GM23338 (cell line): ENCODE results near the gene MLLT6. TPM values are rescaled to one million over a fixed set of nuclear protein-coding genes. Genes with fewer than 3 reads are reported as not detected.

Experiments
- ATAC-seq: fragments of 200-7000 bp; cut with Tn5 transposase; 3 replicates; pipeline ENCODE4 v1.9.1; 2020
- DNase-seq: peaks from one replicate; pipeline ENCODE4 v3.0.0-alpha.2; 2015; ENCODE audit warnings: low spot score
- H2AFZ ChIP-seq: fragments of 200-600 bp; sonication (generic); 2 replicates; pipeline ENCODE4 v1.8.0; 2016; ENCODE audit warnings: antibody characterized with exemption, mild to moderate bottlenecking, moderate library complexity
- H3F3A ChIP-seq: fragments of 200-600 bp; sonication (generic); replicated peaks from 2 replicates; pipeline ENCODE4 v1.8.0; 2017; ENCODE audit warnings: antibody characterized with exemption, mixed run types, low read depth
- H3K27ac ChIP-seq: fragments of 200-600 bp; sonication (generic); 2 replicates; pipeline ENCODE4 v1.6.1; 2016; ENCODE audit warnings: low read depth
- H3K27me3 ChIP-seq: fragments of 200-600 bp; sonication (generic); 2 replicates; pipeline ENCODE4 v1.8.0; 2016; ENCODE audit warnings: mild to moderate bottlenecking, mixed run types, moderate library complexity; ENCODE audit not compliant: insufficient read depth
- H3K36me3 ChIP-seq: fragments of 200-600 bp; sonication (generic); 2 replicates; pipeline ENCODE4 v1.8.0; 2016; ENCODE audit warnings: mild to moderate bottlenecking; ENCODE audit not compliant: insufficient read depth
- H3K4me1 ChIP-seq: fragments of 200-600 bp; sonication (generic); 2 replicates; pipeline ENCODE4 v1.8.0; 2016; ENCODE audit warnings: mild to moderate bottlenecking, moderate library complexity; ENCODE audit not compliant: insufficient read depth
- H3K4me2 ChIP-seq: fragments of 200-600 bp; sonication (generic); 2 replicates; pipeline ENCODE4 v1.7.1; 2017; ENCODE audit warnings: mixed run types
- H3K4me3 ChIP-seq: fragments of 200-600 bp; sonication (generic); 2 replicates; pipeline ENCODE4 v1.6.1; 2016; ENCODE audit warnings: mixed run types
- H3K79me2 ChIP-seq: fragments of 200-600 bp; sonication (generic); replicated peaks from 2 replicates; pipeline ENCODE4 v1.8.0; 2017; ENCODE audit warnings: mild to moderate bottlenecking; ENCODE audit not compliant: insufficient read depth
- H3K9me2 ChIP-seq: fragments of 200-600 bp; sonication (generic); 2 replicates; pipeline ENCODE4 v1.8.0; 2017; ENCODE audit not compliant: insufficient read depth
- H4K20me1 ChIP-seq: fragments of 200-600 bp; sonication (generic); replicated peaks from 2 replicates; pipeline ENCODE4 v1.8.0; 2017; ENCODE audit warnings: mild to moderate bottlenecking; ENCODE audit not compliant: insufficient read depth
- H3K27ac Mint-ChIP-seq: 2 replicates; pipeline ENCODE4 v1.8.0; 2020; ENCODE audit warnings: inconsistent platforms, mild to moderate bottlenecking, moderate library complexity, mixed read lengths
- H3K27me3 Mint-ChIP-seq: 3 replicates; pipeline ENCODE4 v1.8.0; 2022; ENCODE audit warnings: low read depth, mild to moderate bottlenecking, moderate library complexity, mixed read lengths, inconsistent platforms; ENCODE audit not compliant: insufficient read depth, poor library complexity
- H3K36me3 Mint-ChIP-seq: 3 replicates; pipeline ENCODE4 v1.8.0; 2021; ENCODE audit warnings: low read depth, mild to moderate bottlenecking, inconsistent platforms, moderate library complexity, mixed read lengths
- H3K4me1 Mint-ChIP-seq: 3 replicates; pipeline ENCODE4 v1.8.0; 2020; ENCODE audit warnings: mild to moderate bottlenecking, inconsistent platforms, mixed read lengths
- H3K4me3 Mint-ChIP-seq: 3 replicates; pipeline ENCODE4 v1.8.0; 2021; ENCODE audit warnings: moderate library complexity, mild to moderate bottlenecking, inconsistent platforms, mixed read lengths
- H3K9me3 Mint-ChIP-seq: 3 replicates; pipeline ENCODE4 v1.8.0; 2020; ENCODE audit warnings: moderate library complexity, mild to moderate bottlenecking, inconsistent platforms, mixed read lengths
- CREB1 ChIP-seq: fragments of 250-450 bp; sonication (Bioruptor Pico); IDR thresholded peaks from 2 replicates; pipeline ENCODE4 v1.5.0; 2020; ENCODE audit warnings: low read depth, mild to moderate bottlenecking, moderate library complexity
- EZH2 ChIP-seq: fragments of 200-600 bp; sonication (generic); IDR thresholded peaks from one replicate; pipeline ENCODE4 v1.8.0; 2017; ENCODE audit warnings: antibody characterized with exemption, mild to moderate bottlenecking, low read depth; ENCODE audit not compliant: unreplicated experiment
- EZH2phosphoT487 ChIP-seq: fragments of 200-600 bp; sonication (generic); IDR thresholded peaks from one replicate; pipeline ENCODE4 v1.8.1; 2018; ENCODE audit warnings: antibody characterized with exemption; ENCODE audit not compliant: unreplicated experiment
- JUNB ChIP-seq: IDR thresholded peaks from one replicate; pipeline ENCODE4 v1.6.1; 2016; ENCODE audit warnings: antibody characterized with exemption; ENCODE audit not compliant: unreplicated experiment
- NANOG ChIP-seq: IDR thresholded peaks from 2 replicates; pipeline ENCODE4 v1.6.1; 2016; ENCODE audit warnings: antibody characterized with exemption, borderline replicate concordance
- POLR2AphosphoS5 ChIP-seq: IDR thresholded peaks from 2 replicates; pipeline ENCODE4 v1.6.1; 2016; ENCODE audit warnings: antibody characterized with exemption, low read depth
- STAT1 ChIP-seq: IDR thresholded peaks from one replicate; pipeline ENCODE4 v1.6.1; 2016; ENCODE audit warnings: antibody characterized with exemption; ENCODE audit not compliant: unreplicated experiment
- ZNF114 ChIP-seq: fragments of 250-450 bp; sonication (Bioruptor Pico); IDR thresholded peaks from 2 replicates; pipeline ENCODE4 v1.5.0; 2020; ENCODE audit warnings: mild to moderate bottlenecking, moderate library complexity
- ZNF331 ChIP-seq: fragments of 250-450 bp; sonication (Bioruptor Pico); IDR thresholded peaks from 2 replicates; pipeline ENCODE4 v1.5.0; 2020; ENCODE audit warnings: low read depth, mild to moderate bottlenecking, moderate library complexity
- polyA plus RNA-seq: library from polyadenylated mRNA; unstranded; fragments of >200 nt; fragmentation: Nextera tagmentation; extraction: Ambion mirVana; gene quantifications from 2 replicates; pipeline ENCODE4 v1.2.1, GENCODE V29; 2016
- total RNA-seq: library from RNA; depleted of rRNA; stranded (reverse); fragments of >200 nt; shearing (Covaris generic); gene quantifications from 2 replicates; pipeline ENCODE4 v1.2.3, GENCODE V29; 2014
- TF ChIP-seq, protein P1 (sequence below): fragments of 250-450 bp; sonication (Bioruptor Pico); IDR thresholded peaks from 2 replicates; pipeline ENCODE4 v1.5.0; 2020; ENCODE audit warnings: mild to moderate bottlenecking, moderate library complexity
- TF ChIP-seq, protein P2 (sequence below): IDR thresholded peaks from one replicate; pipeline ENCODE4 v1.6.1; 2018; ENCODE audit warnings: antibody characterized with exemption; ENCODE audit not compliant: unreplicated experiment
- TF ChIP-seq, protein P3 (sequence below), 2 experiments: fragments of 200-600 bp in 1 of 2; sonication (generic) in 1 of 2; conservative IDR thresholded peaks; 2 replicates each; pipeline versions ENCODE4 v1.5.1 to v1.6.1; 2016 to 2017; ENCODE audit warnings: antibody characterized with exemption in 2 of 2, low read depth in 2 of 2, mild to moderate bottlenecking in 2 of 2, moderate library complexity in 1 of 2
- TF ChIP-seq, protein P4 (sequence below): IDR thresholded peaks from 2 replicates; pipeline ENCODE4 v1.6.1; 2016; ENCODE audit warnings: antibody characterized with exemption

MLLT6 gene
- total and polyA plus RNA-seq, 2 experiments from 2014 or later, result 2.6 to 2.8 TPM

DNA sequence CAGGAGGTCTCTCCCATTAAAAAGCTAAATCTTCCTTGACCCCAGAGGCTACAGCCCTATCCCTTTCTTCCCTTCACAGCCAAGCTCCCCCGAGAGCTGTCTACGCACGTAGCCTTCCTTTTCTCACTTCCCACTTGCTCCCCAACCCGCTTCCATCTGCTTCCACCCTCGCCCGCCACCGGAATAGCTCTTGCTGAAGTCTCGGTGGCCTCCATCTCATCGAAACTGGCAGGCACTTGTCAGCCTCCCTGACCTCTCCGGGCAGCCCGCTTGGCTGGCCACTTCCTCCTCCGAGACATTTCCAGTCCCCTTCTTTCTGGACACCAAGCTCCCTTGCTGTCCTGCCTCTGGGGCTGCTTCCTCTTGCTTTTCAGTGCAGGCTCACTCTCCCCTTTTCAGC, 19.6 kb upstream of the MLLT6 start:
- Mint-ChIP-seq H3K4me1 (peaks cover 4% of the 10 kb centered on the region), H3K4me3 (no peak overlapping the region; the same call in 2 of the 3 replicates), H3K27ac (no peak overlapping the region), H3K9me3 (no peaks in the 10 kb centered on the region), H3K27me3 (peaks cover 13% of the 10 kb centered on the region), H3K36me3 (no peaks in the 10 kb centered on the region)
- ATAC-seq (no peak), DNase-seq (no peak)
- H3K79me2 ChIP-seq, result no peaks in the 10 kb centered on the region
- H3K36me3 ChIP-seq, result no peaks in the 10 kb centered on the region
- H3K27ac ChIP-seq, result no peak overlapping the region
- no peak overlapping the region for H3K4me3 ChIP-seq
- H4K20me1 ChIP-seq, result no peaks in the 10 kb centered on the region; the same call in 1 of the 2 replicates
- H3K27me3 ChIP-seq, result no peaks in the 10 kb centered on the region; the same call in 1 of the 2 replicates
- TF ChIP-seq STAT1 (no peak), JUNB (no peak), CREB1 (CRISPR knock-in tag) (no peak), ZNF114 (CRISPR knock-in tag) (no peak), NANOG (no peak), ZNF331 (CRISPR knock-in tag) (no peak), POLR2AphosphoS5 (no peak), EZH2phosphoT487 (no peak), EZH2 (no peak)
- TF ChIP-seq, protein P1, sequence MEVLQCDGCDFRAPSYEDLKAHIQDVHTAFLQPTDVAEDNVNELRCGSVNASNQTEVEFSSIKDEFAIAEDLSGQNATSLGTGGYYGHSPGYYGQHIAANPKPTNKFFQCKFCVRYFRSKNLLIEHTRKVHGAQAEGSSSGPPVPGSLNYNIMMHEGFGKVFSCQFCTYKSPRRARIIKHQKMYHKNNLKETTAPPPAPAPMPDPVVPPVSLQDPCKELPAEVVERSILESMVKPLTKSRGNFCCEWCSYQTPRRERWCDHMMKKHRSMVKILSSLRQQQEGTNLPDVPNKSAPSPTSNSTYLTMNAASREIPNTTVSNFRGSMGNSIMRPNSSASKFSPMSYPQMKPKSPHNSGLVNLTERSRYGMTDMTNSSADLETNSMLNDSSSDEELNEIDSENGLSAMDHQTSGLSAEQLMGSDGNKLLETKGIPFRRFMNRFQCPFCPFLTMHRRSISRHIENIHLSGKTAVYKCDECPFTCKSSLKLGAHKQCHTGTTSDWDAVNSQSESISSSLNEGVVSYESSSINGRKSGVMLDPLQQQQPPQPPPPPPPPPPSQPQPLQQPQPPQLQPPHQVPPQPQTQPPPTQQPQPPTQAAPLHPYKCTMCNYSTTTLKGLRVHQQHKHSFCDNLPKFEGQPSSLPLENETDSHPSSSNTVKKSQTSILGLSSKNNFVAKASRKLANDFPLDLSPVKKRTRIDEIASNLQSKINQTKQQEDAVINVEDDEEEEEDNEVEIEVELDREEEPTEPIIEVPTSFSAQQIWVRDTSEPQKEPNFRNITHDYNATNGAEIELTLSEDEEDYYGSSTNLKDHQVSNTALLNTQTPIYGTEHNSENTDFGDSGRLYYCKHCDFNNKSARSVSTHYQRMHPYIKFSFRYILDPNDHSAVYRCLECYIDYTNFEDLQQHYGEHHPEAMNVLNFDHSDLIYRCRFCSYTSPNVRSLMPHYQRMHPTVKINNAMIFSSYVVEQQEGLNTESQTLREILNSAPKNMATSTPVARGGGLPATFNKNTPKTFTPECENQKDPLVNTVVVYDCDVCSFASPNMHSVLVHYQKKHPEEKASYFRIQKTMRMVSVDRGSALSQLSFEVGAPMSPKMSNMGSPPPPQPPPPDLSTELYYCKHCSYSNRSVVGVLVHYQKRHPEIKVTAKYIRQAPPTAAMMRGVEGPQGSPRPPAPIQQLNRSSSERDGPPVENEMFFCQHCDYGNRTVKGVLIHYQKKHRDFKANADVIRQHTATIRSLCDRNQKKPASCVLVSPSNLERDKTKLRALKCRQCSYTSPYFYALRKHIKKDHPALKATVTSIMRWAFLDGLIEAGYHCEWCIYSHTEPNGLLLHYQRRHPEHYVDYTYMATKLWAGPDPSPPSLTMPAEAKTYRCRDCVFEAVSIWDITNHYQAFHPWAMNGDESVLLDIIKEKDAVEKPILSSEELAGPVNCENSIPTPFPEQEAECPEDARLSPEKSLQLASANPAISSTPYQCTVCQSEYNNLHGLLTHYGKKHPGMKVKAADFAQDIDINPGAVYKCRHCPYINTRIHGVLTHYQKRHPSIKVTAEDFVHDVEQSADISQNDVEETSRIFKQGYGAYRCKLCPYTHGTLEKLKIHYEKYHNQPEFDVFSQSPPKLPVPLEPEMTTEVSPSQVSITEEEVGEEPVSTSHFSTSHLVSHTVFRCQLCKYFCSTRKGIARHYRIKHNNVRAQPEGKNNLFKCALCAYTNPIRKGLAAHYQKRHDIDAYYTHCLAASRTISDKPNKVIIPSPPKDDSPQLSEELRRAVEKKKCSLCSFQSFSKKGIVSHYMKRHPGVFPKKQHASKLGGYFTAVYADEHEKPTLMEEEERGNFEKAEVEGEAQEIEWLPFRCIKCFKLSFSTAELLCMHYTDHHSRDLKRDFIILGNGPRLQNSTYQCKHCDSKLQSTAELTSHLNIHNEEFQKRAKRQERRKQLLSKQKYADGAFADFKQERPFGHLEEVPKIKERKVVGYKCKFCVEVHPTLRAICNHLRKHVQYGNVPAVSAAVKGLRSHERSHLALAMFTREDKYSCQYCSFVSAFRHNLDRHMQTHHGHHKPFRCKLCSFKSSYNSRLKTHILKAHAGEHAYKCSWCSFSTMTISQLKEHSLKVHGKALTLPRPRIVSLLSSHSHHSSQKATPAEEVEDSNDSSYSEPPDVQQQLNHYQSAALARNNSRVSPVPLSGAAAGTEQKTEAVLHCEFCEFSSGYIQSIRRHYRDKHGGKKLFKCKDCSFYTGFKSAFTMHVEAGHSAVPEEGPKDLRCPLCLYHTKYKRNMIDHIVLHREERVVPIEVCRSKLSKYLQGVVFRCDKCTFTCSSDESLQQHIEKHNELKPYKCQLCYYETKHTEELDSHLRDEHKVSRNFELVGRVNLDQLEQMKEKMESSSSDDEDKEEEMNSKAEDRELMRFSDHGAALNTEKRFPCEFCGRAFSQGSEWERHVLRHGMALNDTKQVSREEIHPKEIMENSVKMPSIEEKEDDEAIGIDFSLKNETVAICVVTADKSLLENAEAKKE (CRISPR knock-in tag), result no peak
- TF ChIP-seq, protein P2, sequence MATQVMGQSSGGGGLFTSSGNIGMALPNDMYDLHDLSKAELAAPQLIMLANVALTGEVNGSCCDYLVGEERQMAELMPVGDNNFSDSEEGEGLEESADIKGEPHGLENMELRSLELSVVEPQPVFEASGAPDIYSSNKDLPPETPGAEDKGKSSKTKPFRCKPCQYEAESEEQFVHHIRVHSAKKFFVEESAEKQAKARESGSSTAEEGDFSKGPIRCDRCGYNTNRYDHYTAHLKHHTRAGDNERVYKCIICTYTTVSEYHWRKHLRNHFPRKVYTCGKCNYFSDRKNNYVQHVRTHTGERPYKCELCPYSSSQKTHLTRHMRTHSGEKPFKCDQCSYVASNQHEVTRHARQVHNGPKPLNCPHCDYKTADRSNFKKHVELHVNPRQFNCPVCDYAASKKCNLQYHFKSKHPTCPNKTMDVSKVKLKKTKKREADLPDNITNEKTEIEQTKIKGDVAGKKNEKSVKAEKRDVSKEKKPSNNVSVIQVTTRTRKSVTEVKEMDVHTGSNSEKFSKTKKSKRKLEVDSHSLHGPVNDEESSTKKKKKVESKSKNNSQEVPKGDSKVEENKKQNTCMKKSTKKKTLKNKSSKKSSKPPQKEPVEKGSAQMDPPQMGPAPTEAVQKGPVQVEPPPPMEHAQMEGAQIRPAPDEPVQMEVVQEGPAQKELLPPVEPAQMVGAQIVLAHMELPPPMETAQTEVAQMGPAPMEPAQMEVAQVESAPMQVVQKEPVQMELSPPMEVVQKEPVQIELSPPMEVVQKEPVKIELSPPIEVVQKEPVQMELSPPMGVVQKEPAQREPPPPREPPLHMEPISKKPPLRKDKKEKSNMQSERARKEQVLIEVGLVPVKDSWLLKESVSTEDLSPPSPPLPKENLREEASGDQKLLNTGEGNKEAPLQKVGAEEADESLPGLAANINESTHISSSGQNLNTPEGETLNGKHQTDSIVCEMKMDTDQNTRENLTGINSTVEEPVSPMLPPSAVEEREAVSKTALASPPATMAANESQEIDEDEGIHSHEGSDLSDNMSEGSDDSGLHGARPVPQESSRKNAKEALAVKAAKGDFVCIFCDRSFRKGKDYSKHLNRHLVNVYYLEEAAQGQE, result no peak
- TF ChIP-seq, protein P3, sequence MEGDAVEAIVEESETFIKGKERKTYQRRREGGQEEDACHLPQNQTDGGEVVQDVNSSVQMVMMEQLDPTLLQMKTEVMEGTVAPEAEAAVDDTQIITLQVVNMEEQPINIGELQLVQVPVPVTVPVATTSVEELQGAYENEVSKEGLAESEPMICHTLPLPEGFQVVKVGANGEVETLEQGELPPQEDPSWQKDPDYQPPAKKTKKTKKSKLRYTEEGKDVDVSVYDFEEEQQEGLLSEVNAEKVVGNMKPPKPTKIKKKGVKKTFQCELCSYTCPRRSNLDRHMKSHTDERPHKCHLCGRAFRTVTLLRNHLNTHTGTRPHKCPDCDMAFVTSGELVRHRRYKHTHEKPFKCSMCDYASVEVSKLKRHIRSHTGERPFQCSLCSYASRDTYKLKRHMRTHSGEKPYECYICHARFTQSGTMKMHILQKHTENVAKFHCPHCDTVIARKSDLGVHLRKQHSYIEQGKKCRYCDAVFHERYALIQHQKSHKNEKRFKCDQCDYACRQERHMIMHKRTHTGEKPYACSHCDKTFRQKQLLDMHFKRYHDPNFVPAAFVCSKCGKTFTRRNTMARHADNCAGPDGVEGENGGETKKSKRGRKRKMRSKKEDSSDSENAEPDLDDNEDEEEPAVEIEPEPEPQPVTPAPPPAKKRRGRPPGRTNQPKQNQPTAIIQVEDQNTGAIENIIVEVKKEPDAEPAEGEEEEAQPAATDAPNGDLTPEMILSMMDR (conservative IDR thresholded peaks at IDR 0.05; ENCODE audit: low read depth in 2 of 2), result no peak
- TF ChIP-seq, protein P4, sequence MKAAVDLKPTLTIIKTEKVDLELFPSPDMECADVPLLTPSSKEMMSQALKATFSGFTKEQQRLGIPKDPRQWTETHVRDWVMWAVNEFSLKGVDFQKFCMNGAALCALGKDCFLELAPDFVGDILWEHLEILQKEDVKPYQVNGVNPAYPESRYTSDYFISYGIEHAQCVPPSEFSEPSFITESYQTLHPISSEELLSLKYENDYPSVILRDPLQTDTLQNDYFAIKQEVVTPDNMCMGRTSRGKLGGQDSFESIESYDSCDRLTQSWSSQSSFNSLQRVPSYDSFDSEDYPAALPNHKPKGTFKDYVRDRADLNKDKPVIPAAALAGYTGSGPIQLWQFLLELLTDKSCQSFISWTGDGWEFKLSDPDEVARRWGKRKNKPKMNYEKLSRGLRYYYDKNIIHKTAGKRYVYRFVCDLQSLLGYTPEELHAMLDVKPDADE, result no peak
- H3K4me1 ChIP-seq, result no peaks in the 10 kb centered on the region
- H3K9me2 ChIP-seq, result no peaks in the 10 kb centered on the region
- H3F3A ChIP-seq, result no peaks in the 10 kb centered on the region
- no peak overlapping the region for H2AFZ ChIP-seq
- H3K4me2 ChIP-seq, result no peak overlapping the region
